ENCODE results near the gene CCL8.

- no peak for TF ChIP-seq CTCF (IDR thresholded peaks at IDR 0.05; ENCODE audit: low read length)
- no peak for TF ChIP-seq EZH2 (optimal IDR thresholded peaks at IDR 0.05; ENCODE audit: low read depth, low read length)
Observed at GRCh38 chr17:34303606-34304005, 15.6 kb upstream of the CCL8 start.

All from MM.1S (cell line).